ENCODE measurements around the gene ACOT2.
"Not testable (repeated sequence)": the region's sequence is repeated elsewhere in the genome, so short reads cannot be mapped to it uniquely, and the experiment has no call there.

The ACOT2 gene

DNA sequence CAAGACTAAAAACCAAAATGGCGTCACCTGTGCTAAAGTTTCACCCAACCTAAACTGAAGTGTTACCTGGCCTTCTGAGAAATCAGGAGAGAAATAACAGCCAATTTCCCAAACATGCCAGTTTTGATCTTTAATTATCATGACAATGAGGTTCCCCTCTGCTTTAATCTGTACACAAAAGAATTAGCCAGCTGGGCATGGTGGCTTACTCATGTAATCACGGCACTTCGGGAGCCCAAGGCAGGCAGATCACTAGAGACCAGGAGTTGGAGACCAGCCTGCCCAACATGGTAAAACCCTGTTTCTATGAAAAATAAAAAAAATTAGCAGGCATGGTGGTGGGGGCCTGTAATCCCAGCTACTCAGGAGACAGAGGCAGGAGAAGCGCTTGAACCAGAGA is 15.2 kb upstream of the ACOT2 start:
- FAIRE-seq = peak; percentile 59
- no peak for DNase-seq (ENCODE audit: insufficient read length, low spot score)

DNA sequence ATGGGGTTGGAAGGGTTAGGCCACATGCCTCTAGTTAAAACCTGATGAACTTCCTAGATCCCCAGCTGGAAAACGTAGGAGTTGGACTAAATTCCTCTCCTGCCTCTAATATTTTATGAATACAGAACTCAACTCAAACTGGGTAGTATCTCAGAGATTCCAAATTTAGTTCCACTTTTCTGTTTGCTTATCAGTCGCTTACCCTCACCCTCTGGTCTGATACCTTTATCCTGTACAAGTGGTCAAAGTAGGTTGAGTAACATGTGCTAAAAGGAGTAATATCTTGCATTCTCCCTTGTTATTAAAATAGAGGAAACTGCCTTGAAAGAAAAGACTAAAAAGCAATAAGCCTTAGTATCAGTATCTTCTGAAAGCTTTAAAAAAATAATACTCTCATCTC is 11.8 kb upstream of the ACOT2 start:
- FAIRE-seq = not testable (repeated sequence)

More for the DNA sequence above, 15.2 kb upstream of the ACOT2 start:
- TF ChIP-seq PAX5 (IDR thresholded peaks at IDR 0.05; ENCODE audit: insufficient read depth, low read length, severe bottlenecking) (no peak), SPI1 (IDR thresholded peaks at IDR 0.05; ENCODE audit: low read depth, low read length) (no peak), TAF1 (IDR thresholded peaks at IDR 0.05; ENCODE audit: low read depth, low read length) (no peak), POLR2A (IDR thresholded peaks at IDR 0.05; ENCODE audit: low read depth, low read length) (no peak), POLR2AphosphoS5 (IDR thresholded peaks at IDR 0.05; ENCODE audit: low read depth, low read length) (no peak), POU2F2 (IDR thresholded peaks at IDR 0.05; ENCODE audit: low read depth, low read length) (no peak)

DNA sequence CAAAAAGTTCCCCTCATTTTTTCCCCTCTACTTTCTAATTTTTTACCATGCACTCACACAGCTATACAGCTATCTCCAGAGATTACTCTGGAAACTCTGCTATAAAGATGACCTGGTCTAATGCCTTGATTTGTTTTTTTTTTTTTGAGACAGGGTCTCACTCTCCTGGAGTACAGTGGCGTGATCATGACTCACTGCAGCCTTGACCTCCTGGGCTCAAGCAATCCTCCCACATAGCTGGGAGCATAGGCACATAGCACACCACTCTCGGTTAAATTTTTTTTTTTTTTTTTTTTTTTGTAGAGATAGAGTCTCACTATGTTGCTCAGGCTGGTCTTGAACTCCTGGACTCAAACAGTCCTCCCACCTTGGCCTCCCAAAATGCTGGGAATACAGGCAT is 10.8 kb upstream of the ACOT2 start:
- not testable (repeated sequence) for FAIRE-seq; DNase-seq (ENCODE audit: insufficient read length, low spot score)

More for the DNA sequence above, 11.8 kb upstream of the ACOT2 start:
- not testable (repeated sequence) for DNase-seq (ENCODE audit: insufficient read length, low spot score)

DNA sequence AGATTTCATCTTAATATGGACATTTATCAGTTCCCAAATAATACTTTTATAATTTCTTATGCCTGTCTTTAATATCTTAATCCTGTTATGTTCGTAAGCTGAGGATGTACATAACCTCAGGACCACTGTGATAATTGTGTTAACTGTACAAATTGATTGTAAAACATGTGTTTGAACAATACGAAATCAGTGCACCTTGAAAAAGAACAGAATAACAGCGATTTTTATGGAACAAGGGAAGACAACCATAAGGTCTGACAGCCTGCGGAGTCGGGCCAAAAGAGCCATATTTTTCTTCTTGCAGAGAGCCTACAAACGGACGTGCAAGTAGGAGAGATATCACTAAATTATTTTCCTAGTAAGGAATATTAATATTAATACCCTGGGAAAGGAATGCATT is 6.8 kb upstream of the ACOT2 start:
- not testable (repeated sequence) for DNase-seq (ENCODE audit: insufficient read length, low spot score); FAIRE-seq

DNA sequence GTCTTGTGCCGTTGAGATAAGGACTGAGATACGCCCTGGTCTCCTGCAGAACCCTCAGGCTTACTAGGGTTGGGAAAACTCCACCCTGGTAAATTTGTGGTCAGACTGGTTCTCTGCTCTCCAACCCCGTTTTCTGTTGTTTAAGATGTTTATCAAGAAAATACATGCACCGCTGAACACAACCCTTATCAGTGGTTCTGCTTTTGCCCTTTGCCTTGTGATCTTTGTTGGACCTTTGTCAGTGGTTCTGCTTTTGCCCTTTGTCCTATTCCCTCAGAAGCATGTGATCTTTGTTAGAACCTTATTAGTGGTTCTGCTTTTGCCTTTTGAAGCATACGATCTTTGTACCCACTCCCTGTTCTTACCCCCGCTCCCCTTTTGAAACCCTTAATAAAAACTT is 6.3 kb upstream of the ACOT2 start:
- FAIRE-seq = not testable (repeated sequence)

DNA sequence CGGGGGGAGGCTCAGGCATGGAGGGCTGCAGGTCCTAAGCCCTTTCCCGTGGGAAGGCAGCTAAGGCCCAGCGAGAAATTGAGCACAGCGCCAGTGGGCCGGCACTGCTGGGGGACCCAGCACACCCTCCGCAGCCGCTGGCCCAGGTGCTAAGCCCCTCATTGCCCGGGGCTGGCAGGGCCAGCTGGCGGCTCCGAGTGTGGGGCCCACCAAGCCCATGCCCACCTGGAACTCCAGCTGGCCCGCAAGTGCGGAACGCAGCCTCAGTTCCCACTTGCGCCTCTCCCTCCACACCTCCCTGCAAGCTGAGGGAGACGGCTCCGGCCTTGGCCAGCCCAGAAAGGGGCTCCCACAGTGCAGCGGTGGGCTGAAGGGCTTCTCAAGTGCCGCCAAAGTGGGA is 2.6 kb upstream of the ACOT2 start:
- FAIRE-seq; DNase-seq (ENCODE audit: insufficient read length, low spot score): not testable (repeated sequence)

More for the DNA sequence above, 6.3 kb upstream of the ACOT2 start:
- not testable (repeated sequence) for DNase-seq (ENCODE audit: insufficient read length, low spot score)

DNA sequence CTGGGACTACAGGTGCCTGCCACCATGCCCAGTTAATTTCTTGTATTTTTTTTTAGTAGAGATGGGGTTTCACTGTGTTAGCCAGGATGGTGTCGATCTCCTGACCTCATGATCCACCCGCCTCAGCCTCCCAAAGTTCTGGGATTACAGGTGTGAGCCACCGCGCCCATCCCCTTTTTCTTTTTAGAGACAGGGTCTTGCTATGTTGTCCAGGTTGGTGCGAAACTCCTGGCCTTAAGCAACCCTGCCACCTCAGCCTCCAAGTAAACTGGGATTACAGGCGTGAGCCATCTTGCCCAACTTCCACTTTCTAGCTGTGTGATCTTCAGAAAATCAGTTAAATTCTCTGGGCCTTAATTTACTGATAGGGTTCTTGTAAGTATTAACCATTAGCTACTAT is 2.1 kb upstream of the ACOT2 start:
- FAIRE-seq = not testable (repeated sequence)

DNA sequence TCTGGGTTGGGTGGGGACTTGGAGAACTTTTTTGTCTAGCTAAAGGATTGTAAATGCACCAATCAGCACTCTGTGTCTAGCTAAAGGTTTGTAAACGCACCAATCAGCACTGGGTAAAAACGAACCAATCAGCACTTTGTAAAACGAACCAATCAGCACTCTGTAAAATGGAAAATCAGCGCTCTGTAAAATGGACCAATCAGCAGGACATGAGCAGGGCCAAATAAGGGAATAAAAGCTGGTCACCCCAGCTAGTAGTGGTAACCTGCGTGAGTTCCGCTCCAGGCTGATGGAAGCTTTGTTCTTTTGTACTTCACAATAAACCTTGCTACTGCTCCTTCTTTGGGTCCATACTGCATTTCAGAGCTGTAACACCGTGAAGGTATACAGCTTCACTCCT is 1.7 kb upstream of the ACOT2 start:
- TF ChIP-seq SPI1 (IDR thresholded peaks at IDR 0.05; ENCODE audit: low read depth, low read length) = no peak
- no peak for FAIRE-seq
- no peak for DNase-seq (ENCODE audit: insufficient read length, low spot score)

More for the DNA sequence above, 2.1 kb upstream of the ACOT2 start:
- not testable (repeated sequence) for DNase-seq (ENCODE audit: insufficient read length, low spot score)

DNA sequence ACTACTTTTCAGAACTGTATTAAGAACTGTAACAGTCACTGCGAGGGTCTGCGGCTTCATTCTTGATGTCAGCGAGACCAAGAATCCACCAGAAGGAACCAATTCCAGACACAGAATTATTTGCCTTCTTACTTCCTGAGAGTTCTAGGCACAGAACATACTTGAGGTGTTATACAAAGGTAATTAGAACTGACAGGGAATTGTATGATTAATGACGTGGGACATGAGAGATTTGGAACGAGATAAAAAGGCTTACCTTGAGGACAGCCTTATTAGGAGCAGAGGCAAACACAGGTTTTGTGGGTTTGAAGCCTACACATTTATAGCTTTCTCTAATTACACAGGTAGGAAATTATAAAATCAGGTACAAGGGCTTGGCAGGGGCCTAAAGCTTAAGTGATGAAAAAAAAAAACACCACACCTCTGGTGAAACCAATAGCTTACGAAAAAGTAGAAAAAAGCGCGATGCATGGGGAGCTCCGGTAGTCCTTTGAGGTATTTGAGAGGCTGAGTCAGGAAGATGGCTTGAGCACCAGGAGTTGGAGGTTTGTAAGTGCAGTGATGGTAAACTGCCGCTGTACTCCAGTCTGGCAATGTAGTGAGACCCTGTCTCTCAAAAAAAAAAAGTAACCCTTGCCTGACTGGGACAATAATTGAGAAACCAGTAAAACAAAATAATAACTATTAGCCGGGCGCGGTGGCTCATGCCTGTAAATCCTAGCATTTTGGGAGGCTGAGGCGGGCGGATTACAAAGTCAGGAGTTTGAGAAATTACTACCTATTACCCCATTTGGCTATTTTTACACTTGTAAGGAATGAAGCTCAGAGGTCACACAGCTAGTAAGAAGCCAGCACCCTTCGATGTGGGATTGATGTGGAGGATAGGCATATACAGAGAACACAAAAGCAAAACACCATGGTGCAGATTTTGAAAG is 795 bp upstream of the ACOT2 start:
- DNase-seq (ENCODE audit: insufficient read length, low spot score) (no peak), FAIRE-seq (no peak)
- TF ChIP-seq POLR2A (IDR thresholded peaks at IDR 0.05; ENCODE audit: low read depth, low read length) = no peak
- TF ChIP-seq TAF1 (IDR thresholded peaks at IDR 0.05; ENCODE audit: low read depth, low read length) = no peak
- no peak for TF ChIP-seq PAX5 (IDR thresholded peaks at IDR 0.05; ENCODE audit: insufficient read depth, low read length, severe bottlenecking)
- TF ChIP-seq POU2F2 (IDR thresholded peaks at IDR 0.05; ENCODE audit: low read depth, low read length) = no peak
- TF ChIP-seq SPI1 (IDR thresholded peaks at IDR 0.05; ENCODE audit: low read depth, low read length) = no peak
- TF ChIP-seq POLR2AphosphoS5 (IDR thresholded peaks at IDR 0.05; ENCODE audit: low read depth, low read length) = no peak

DNA sequence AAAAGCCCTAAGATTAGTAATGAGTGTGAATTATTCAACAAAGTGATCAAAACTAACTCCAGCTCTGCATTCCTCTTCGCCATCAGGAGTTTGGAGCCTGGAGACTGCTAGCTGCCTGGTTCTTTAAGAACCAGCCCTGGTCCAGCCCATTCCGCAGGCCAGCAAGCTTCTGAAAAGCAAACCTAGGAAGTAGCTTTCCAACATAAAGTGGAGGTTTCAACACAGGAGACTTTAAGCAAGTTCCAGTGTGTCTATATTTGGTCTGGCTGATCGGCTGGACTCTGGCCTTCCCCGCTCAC is 178 bp upstream of the ACOT2 start:
- FAIRE-seq; DNase-seq (ENCODE audit: insufficient read length, low spot score): not testable (repeated sequence)

DNA sequence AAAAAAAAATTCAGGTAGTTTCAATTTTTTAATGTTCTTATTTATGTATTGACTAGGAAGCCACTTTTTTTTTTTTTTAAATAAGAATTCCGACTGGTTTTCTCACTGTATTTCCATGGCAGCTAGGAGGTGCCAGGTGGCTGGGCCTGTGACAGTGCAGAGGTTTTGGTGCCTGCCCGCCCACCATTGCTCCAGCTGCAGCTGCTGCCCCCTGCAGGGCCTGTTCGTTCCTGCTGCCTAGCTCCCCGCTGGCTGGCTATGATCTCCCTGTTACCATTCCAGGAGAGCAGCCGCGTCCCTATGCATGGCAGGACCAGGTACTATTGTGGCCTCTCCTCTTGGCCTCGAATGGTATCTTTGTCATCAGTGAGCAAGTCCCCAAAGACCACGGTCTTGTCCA is 1.9 kb downstream of the ACOT2 start:
- DNase-seq (ENCODE audit: insufficient read length, low spot score) (peak; percentile 28), FAIRE-seq (peak; percentile 98)

DNA sequence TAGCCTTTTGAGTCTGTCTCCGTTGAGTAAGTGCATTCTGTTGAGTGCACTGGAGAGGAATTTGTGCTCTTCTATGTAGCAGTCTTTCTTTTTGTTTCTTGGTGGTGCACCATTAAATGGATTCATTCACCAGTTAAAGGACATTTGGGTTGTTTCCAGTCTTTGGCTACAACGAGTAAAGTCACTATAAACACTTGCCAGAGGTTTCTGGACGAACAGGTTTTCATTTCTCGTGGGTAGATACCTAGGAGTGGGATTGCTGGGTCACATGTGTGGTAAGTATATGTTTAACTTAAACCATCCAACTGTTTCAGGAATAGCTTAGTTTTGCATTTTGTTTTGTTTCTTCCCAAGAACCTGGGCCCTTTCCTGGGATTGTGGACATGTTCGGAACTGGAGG is 4.0 kb downstream of the ACOT2 start:
- DNase-seq (ENCODE audit: insufficient read length, low spot score); FAIRE-seq: not testable (repeated sequence)

DNA sequence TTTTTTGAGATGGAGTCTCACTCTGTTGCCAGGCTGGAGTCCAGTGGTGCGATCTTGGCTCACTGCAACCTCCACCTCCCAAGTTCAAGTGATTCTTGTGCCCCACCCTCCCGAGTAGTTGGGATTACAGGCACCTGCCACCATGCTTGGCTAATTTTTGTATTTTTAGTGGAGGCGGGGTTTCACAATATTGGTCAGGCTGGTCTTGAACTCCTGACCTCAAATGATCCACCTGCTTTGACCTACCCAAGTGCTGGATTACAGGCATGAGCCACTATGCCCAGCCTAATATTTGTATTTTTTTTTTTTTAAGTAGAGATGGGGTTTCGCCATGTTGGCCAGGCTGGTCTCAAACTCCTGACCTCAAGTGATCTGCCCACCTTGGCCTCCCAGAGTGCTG is 4.7 kb downstream of the ACOT2 start:
- FAIRE-seq = not testable (repeated sequence)

DNA sequence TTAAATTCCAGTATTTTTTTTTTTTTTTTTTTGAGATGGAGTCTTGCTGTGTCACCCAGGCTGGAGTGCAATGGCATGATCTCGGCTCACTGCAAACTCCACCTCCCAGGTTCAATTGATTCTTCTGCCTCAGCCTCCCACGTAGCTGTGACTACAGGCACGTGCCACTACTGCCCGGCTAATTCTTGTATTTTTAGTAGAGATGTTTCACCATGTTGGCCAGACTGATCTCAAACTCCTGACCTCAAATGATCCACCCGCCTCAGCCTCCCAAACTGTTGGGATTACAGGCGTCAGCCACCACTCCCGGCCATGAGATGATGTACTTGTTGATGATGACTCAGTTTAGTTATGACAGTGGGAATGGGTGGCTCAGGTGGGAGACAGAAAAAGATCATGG is 5.2 kb downstream of the ACOT2 start:
- peak; percentile 33 for FAIRE-seq

More for the DNA sequence above, 4.7 kb downstream of the ACOT2 start:
- DNase-seq (ENCODE audit: insufficient read length, low spot score) = not testable (repeated sequence)

More for the DNA sequence above, 5.2 kb downstream of the ACOT2 start:
- not testable (repeated sequence) for DNase-seq (ENCODE audit: insufficient read length, low spot score)
